Measurements from ENCODE around the gene ESM1. TPM values are rescaled to one million over a fixed set of nuclear protein-coding genes. Genes with fewer than 3 reads are reported as not detected.
A peak's percentile ranks its signal among the peaks of the same experiment; 100 is the strongest.

Gene ESM1
- total RNA-seq, 1 donor from 2014 or later = not detected

DNA sequence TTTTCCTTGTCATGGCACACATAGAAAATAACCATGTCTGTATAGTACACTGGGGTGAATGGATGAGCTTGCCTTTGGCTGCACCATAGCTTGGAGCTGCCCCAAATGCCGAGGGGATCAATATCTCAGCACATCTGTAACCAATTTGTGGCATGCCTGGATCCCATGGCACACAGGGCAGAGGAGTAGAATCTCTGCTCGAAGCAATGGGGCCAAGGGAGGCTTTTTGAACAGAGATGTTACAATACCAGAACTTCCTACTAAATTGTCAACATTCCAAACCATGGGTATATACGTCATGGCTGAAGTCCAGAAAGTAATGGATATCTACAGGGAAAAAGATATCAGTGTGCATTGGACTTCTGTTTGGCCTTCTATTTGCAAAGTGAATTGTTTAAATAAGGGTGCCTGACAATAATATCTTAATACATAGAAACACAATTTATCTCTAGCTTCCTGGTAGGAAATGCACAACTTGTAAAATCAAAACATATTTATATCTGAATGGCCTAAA, 39.0 kb downstream of the ESM1 start:
- H3K4me3 Mint-ChIP-seq = no peak overlapping the region
- H3K36me3 Mint-ChIP-seq = no peaks in the 10 kb centered on the region
- DNase-seq (ENCODE audit: low spot score in 2 of 2, unreplicated experiment in 2 of 2) = no peak
- H3K9me3 Mint-ChIP-seq = peaks cover 7% of the 10 kb centered on the region
- H3K4me1 Mint-ChIP-seq = no peaks in the 10 kb centered on the region
- H3K27me3 Mint-ChIP-seq (ENCODE audit: low read depth) = peaks cover 19% of the 10 kb centered on the region
- TF ChIP-seq, protein P1, sequence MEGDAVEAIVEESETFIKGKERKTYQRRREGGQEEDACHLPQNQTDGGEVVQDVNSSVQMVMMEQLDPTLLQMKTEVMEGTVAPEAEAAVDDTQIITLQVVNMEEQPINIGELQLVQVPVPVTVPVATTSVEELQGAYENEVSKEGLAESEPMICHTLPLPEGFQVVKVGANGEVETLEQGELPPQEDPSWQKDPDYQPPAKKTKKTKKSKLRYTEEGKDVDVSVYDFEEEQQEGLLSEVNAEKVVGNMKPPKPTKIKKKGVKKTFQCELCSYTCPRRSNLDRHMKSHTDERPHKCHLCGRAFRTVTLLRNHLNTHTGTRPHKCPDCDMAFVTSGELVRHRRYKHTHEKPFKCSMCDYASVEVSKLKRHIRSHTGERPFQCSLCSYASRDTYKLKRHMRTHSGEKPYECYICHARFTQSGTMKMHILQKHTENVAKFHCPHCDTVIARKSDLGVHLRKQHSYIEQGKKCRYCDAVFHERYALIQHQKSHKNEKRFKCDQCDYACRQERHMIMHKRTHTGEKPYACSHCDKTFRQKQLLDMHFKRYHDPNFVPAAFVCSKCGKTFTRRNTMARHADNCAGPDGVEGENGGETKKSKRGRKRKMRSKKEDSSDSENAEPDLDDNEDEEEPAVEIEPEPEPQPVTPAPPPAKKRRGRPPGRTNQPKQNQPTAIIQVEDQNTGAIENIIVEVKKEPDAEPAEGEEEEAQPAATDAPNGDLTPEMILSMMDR (IDR thresholded peaks at IDR 0.05; ENCODE audit: unreplicated experiment) = no peak
- H3K27ac Mint-ChIP-seq = no peak overlapping the region

DNA sequence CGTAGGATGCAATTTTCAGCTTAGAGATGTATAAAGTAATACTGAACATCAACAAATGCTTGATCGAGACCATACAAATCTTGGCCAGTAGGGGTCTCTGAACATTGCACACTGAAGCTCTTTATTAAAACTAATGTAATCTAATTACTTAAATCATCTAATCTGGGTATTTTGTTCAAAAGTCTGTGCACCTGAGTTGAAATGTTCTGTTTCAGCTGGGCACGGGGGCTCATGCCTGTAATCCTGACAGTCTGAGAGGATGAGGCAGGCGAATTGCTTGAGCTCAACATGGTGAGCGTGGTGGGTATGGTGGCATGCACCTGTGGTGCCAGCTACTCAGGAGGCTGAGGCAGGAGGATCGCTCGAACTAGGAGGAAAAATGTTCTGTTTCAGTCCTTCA, 41.0 kb downstream of the ESM1 start:
- Mint-ChIP-seq H3K4me1 (no peaks in the 10 kb centered on the region), H3K27ac (no peak overlapping the region), H3K9me3 (peaks cover 7% of the 10 kb centered on the region), H3K36me3 (no peaks in the 10 kb centered on the region), H3K27me3 (ENCODE audit: low read depth) (peaks cover 13% of the 10 kb centered on the region), H3K4me3 (no peak overlapping the region)
- TF ChIP-seq, protein P1 (IDR thresholded peaks at IDR 0.05; ENCODE audit: unreplicated experiment) = peak; percentile 83
- no peak for DNase-seq (ENCODE audit: low spot score in 2 of 2, unreplicated experiment in 2 of 2)

DNA sequence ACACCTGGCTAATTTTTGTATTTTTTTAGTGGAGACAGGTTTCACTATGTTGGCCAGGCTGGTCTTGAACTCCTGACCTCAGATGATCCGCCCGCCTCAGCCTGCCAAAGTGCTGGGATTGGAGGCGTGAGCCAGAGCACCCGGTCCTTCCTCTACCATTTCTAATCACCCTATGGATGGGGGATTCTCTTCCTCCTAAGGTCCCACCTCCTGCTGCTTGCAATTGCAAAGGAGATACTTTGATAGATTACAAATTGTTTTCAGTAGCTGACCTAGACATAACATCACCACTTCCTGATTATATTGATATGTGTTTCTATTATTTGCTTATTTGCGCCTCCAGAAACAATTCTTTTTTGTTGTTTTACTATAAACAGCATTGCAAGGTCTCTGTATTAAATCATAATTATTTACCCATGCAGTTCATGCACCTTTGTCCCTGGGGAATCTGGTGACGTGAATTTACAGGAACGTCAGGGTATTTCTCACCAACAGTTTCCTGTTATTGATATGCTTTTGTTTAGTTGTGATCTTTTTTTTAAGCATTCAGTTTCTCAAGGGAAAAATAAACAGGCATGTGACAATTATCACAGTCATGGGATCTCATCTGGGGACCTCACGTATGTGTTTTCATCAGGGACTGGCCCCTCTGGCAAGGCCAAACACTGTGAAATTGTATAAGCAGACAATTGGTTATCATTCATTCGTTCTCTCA, 43.2 kb downstream of the ESM1 start:
- no peak overlapping the region for H3K4me3 Mint-ChIP-seq
- H3K27me3 Mint-ChIP-seq (ENCODE audit: low read depth) = peaks cover 23% of the 10 kb centered on the region
- H3K27ac Mint-ChIP-seq = no peak overlapping the region
- DNase-seq (ENCODE audit: low spot score in 2 of 2, unreplicated experiment in 2 of 2) = no peak
- no peaks in the 10 kb centered on the region for H3K4me1 Mint-ChIP-seq
- no peaks in the 10 kb centered on the region for H3K36me3 Mint-ChIP-seq
- H3K9me3 Mint-ChIP-seq = no peaks in the 10 kb centered on the region
- TF ChIP-seq, protein P1 (IDR thresholded peaks at IDR 0.05; ENCODE audit: unreplicated experiment) = no peak

DNA sequence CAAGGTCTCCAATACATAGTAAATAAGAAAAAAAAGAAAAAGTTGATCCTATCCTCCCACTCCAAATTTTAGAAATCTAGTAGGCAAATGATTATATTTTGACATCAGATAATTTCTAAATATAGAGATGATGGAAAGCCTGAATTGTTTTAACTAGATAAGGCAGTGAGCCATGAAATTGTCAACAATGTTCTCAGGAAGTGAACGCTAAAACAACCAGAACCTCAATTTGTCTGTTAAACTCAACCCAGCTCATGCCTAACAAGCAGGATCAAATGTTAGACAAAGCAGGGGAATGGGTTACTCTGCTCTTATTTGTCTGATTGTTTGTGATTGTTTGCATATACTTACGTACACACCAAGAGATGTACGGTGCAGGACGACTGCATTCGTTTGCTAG, 49.2 kb downstream of the ESM1 start:
- Mint-ChIP-seq H3K27me3 (ENCODE audit: low read depth) (peaks cover 56% of the 10 kb centered on the region), H3K27ac (no peak overlapping the region), H3K36me3 (no peaks in the 10 kb centered on the region)

DNA sequence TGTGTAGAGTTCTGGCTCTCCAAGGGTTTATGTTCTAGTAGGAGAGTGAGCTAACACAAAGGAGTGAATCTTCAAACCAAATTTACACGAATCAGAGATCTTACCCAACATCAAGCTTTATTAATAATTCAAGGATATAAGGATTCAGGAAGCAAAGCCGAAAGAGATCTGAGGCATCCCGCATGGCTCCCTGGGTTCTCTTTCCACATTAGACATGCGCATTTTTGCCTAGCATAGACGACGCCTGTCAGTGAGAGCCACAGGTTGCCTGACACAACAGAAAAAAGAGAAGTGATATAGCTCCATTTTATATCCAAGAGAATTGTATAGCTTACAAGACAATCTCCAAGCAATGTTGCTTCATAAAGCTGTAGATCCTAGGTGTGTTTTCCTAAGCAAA, 52.6 kb downstream of the ESM1 start:
- Mint-ChIP-seq H3K4me1 (no peaks in the 10 kb centered on the region), H3K27me3 (ENCODE audit: low read depth) (peaks cover 45% of the 10 kb centered on the region)

More for the DNA sequence above, 49.2 kb downstream of the ESM1 start:
- no peak for DNase-seq (ENCODE audit: low spot score in 2 of 2, unreplicated experiment in 2 of 2)
- Mint-ChIP-seq H3K4me1 (no peaks in the 10 kb centered on the region), H3K9me3 (no peaks in the 10 kb centered on the region), H3K4me3 (no peak overlapping the region)
- TF ChIP-seq, protein P1 (IDR thresholded peaks at IDR 0.05; ENCODE audit: unreplicated experiment) = no peak

More for the DNA sequence above, 52.6 kb downstream of the ESM1 start:
- no peak overlapping the region for H3K4me3 Mint-ChIP-seq
- TF ChIP-seq, protein P1 (IDR thresholded peaks at IDR 0.05; ENCODE audit: unreplicated experiment) = no peak
- no peak for DNase-seq (ENCODE audit: low spot score in 2 of 2, unreplicated experiment in 2 of 2)
- no peaks in the 10 kb centered on the region for H3K36me3 Mint-ChIP-seq
- no peaks in the 10 kb centered on the region for H3K9me3 Mint-ChIP-seq
- no peak overlapping the region for H3K27ac Mint-ChIP-seq
